GM12875 (cell line): ENCODE results near the gene LMO7.

ENCODE experiments used
- H3K4me3 ChIP-seq: one replicate; pipeline ENCODE4 v1.5.1; 2011; ENCODE audit warnings: low read depth, low read length, control low read depth
- CTCF ChIP-seq: IDR thresholded peaks from 2 replicates; pipeline ENCODE4 v1.5.1; 2011; ENCODE audit warnings: low read depth, mild to moderate bottlenecking, control low read depth, inconsistent platforms, low read length, moderate library complexity, borderline replicate concordance; ENCODE audit not compliant: insufficient read depth

The LMO7 gene

GRCh38 chr13:75612354-75612753 lies 23.8 kb upstream of the LMO7 start:
- no peak overlapping the region for H3K4me3 ChIP-seq
- TF ChIP-seq CTCF: no peak

GRCh38 chr13:75617230-75617629 lies 18.9 kb upstream of the LMO7 start:
- no peak overlapping the region for H3K4me3 ChIP-seq
- TF ChIP-seq CTCF: no peak

- TF ChIP-seq CTCF: no peak
These were observed 17.8 kb upstream of the LMO7 start for GRCh38 chr13:75618308-75618707.

GRCh38 chr13:75620020-75620419 lies 16.1 kb upstream of the LMO7 start:
- no peak for TF ChIP-seq CTCF
- H3K4me3 ChIP-seq: no peak overlapping the region

More at GRCh38 chr13:75618308-75618707, 17.8 kb upstream of the LMO7 start:
- no peak overlapping the region for H3K4me3 ChIP-seq

- no peak overlapping the region for H3K4me3 ChIP-seq
- no peak for TF ChIP-seq CTCF
These were observed 15.0 kb upstream of the LMO7 start for GRCh38 chr13:75621147-75621546.

- no peak for TF ChIP-seq CTCF
- H3K4me3 ChIP-seq: no peak overlapping the region
These were observed 7.3 kb upstream of the LMO7 start for GRCh38 chr13:75628801-75629200.

- H3K4me3 ChIP-seq: no peak overlapping the region
- no peak for TF ChIP-seq CTCF
These were observed 2.8 kb upstream of the LMO7 start for GRCh38 chr13:75633285-75633684.
